Cardiac muscle cell (in vitro differentiated cells and primary cell): Measurements from ENCODE around the gene PAX5. TPM values are rescaled to one million over a fixed set of nuclear protein-coding genes. Genes with fewer than 3 reads are reported as not detected.
A peak's percentile ranks its signal among the peaks of the same experiment; 100 is the strongest.

Source experiments
- DNase-seq, 2 donors: peaks; one replicate each; pipeline versions ENCODE4 v3.0.0 to v3.0.0-alpha.2; 2010 to 2017; ENCODE audit warnings: low read depth in 1 of 2, low spot score in 1 of 2
- H3K27ac ChIP-seq: fragments of 200-600 bp; sonication (generic); 2 replicates; pipeline ENCODE4 v1.5.1; 2016
- H3K27me3 ChIP-seq: fragments of 200-600 bp; sonication (generic); 2 replicates; pipeline ENCODE4 v1.6.0; 2016; ENCODE audit warnings: control low read depth
- H3K36me3 ChIP-seq: fragments of 200-600 bp; sonication (generic); 2 replicates; pipeline ENCODE4 v1.5.1; 2016; ENCODE audit warnings: control low read depth
- H3K4me1 ChIP-seq: fragments of 200-600 bp; sonication (generic); 2 replicates; pipeline ENCODE4 v1.8.1; 2017; ENCODE audit warnings: low read depth, mild to moderate bottlenecking, mixed run types
- H3K4me3 ChIP-seq: fragments of 200-600 bp; sonication (generic); 2 replicates; pipeline ENCODE4 v1.5.1; 2016; ENCODE audit warnings: mild to moderate bottlenecking
- H3K9me3 ChIP-seq: fragments of 200-600 bp; sonication (generic); 2 replicates; pipeline ENCODE4 v1.5.1; 2017; ENCODE audit warnings: low read depth, mild to moderate bottlenecking, control low read depth
- CTCF ChIP-seq: IDR thresholded peaks from 2 replicates; pipeline ENCODE4 v1.5.1; 2012; ENCODE audit warnings: low read depth, mild to moderate bottlenecking, low read length
- polyA plus RNA-seq: library from polyadenylated mRNA; unstranded; fragments of >200 nt; fragmentation: Nextera tagmentation; extraction: Ambion mirVana; gene quantifications from 2 replicates; pipeline ENCODE4 v1.2.1, GENCODE V29; 2016
- total RNA-seq: library from RNA; depleted of rRNA; stranded (reverse); fragments of >200 nt; gene quantifications from 2 replicates; pipeline ENCODE4 v1.2.3, GENCODE V29; 2016

The PAX5 gene
- total and polyA plus RNA-seq, 2 experiments from 2014 or later: not detected

GRCh38 chr9:36912620-36913019 lies 121.4 kb downstream of the PAX5 start:
- Histone ChIP-seq H3K4me3 (no peak overlapping the region), H3K27ac (no peak overlapping the region), H3K36me3 (no peaks in the 10 kb centered on the region), H3K9me3 (no peaks in the 10 kb centered on the region), H3K27me3 (peaks cover 52% of the 10 kb centered on the region), H3K4me1 (no peaks in the 10 kb centered on the region)
- DNase-seq: no peak
- TF ChIP-seq CTCF: no peak

GRCh38 chr9:36911601-36912412 lies 122.3 kb downstream of the PAX5 start:
- DNase-seq: peak in 1 of 2 donors; percentile 35
- Histone ChIP-seq H3K9me3 (no peaks in the 10 kb centered on the region), H3K27ac (no peak overlapping the region), H3K4me1 (no peaks in the 10 kb centered on the region), H3K27me3 (peaks cover 60% of the 10 kb centered on the region), H3K36me3 (no peaks in the 10 kb centered on the region), H3K4me3 (no peak overlapping the region)
- no peak for TF ChIP-seq CTCF

DNA sequence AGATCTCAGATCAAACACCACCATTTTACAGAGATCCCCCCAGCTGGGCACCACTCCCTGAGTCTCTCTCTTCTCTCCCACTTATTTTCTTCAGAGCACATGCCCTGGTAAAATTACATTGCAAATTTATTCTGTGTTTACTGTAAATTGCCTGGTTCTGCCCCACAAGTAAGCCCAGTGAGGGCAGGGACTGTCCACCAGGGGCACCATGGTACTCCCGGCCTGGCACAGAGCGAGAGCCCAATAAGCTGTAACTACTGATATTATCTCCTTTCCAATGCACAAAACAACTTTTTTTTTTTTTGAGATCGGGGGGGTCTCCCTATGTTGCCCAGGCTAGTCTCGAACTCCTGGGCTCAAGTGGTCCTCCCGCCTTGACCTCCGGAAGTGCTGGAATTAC lies 123.0 kb downstream of the PAX5 start:
- no peaks in the 10 kb centered on the region for H3K4me1 ChIP-seq
- DNase-seq: no peak
- H3K4me3 ChIP-seq: no peak overlapping the region
- peak; percentile 19 for TF ChIP-seq CTCF
- peaks cover 68% of the 10 kb centered on the region for H3K27me3 ChIP-seq
- H3K36me3 ChIP-seq: no peaks in the 10 kb centered on the region
- H3K27ac ChIP-seq: no peak overlapping the region
- H3K9me3 ChIP-seq: no peaks in the 10 kb centered on the region

DNA sequence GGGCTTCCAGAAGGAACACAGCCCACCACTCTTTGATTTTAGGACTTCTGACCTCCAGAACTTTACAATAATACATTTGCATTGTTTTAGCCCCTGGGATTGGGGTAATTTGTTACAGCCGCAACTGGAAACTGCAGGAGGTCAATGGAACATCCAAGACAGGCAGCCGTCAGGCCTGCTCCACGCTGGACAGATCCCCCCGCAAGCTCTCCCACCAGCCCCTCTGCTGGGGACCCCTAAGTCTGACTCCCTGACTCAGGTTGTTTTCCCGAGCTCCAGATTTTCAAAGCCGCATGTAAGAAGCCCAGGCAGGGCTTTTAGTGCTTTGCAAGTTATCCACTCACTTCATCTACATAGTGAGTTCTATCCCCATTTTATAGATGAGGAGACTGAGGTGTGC lies 127.6 kb downstream of the PAX5 start:
- H3K27ac ChIP-seq: no peak overlapping the region
- no peak for DNase-seq
- no peaks in the 10 kb centered on the region for H3K36me3 ChIP-seq
- H3K4me3 ChIP-seq: no peak overlapping the region
- H3K4me1 ChIP-seq: no peaks in the 10 kb centered on the region
- H3K9me3 ChIP-seq: no peaks in the 10 kb centered on the region
- no peak for TF ChIP-seq CTCF
- H3K27me3 ChIP-seq: peaks cover 89% of the 10 kb centered on the region

- Histone ChIP-seq H3K36me3 (no peaks in the 10 kb centered on the region), H3K4me1 (no peaks in the 10 kb centered on the region), H3K27ac (no peak overlapping the region), H3K27me3 (peaks cover 93% of the 10 kb centered on the region), H3K4me3 (no peak overlapping the region), H3K9me3 (no peaks in the 10 kb centered on the region)
- DNase-seq: peak in 1 of 2 donors; percentile 40
- TF ChIP-seq CTCF: peak; percentile 17
Measured at GRCh38 chr9:36905101-36906066, 128.7 kb downstream of the PAX5 start.
